Stomach (tissue), 9 donors: ENCODE measurements around the gene TOMM34. TPM values are rescaled to one million over a fixed set of nuclear protein-coding genes. Genes with fewer than 3 reads are reported as not detected.

Experiments
- DNase-seq, 2 donors: peaks; one replicate each; pipeline versions ENCODE4 v3.0.0 to v3.0.0-alpha.2; 2013 to 2019
- H3K27ac ChIP-seq, 5 donors: fragments of 200-600 bp in 4 of 5; sonication (generic) in 4 of 5; one replicate each; pipeline ENCODE4 v1.5.1; 2013 to 2019; ENCODE audit warnings: mild to moderate bottlenecking in 1 of 5, moderate library complexity in 1 of 5
- H3K27me3 ChIP-seq, 3 donors: fragments of 200-600 bp; sonication (generic); one replicate each; pipeline ENCODE4 v1.5.1; 2017 to 2019; ENCODE audit warnings: mixed run types in 1 of 3
- H3K36me3 ChIP-seq, 4 donors: fragments of 200-600 bp; sonication (generic); 1 replicate in 3 of 4; 2 replicates in 1 of 4; pipeline ENCODE4 v1.5.1; 2016 to 2019
- H3K4me1 ChIP-seq, 4 donors: fragments of 200-600 bp; sonication (generic); one replicate each; pipeline ENCODE4 v1.5.1; 2016 to 2019
- H3K4me3 ChIP-seq, 4 donors: fragments of 200-600 bp; sonication (generic) in 3 of 4; one replicate each; pipeline ENCODE4 v1.5.1; 2016 to 2019; ENCODE audit warnings: mild to moderate bottlenecking in 1 of 4
- H3K9me3 ChIP-seq, 4 donors: fragments of 200-600 bp; sonication (generic); one replicate each; pipeline ENCODE4 v1.5.1; 2016 to 2019
- EP300 ChIP-seq: sonication (generic); formaldehyde crosslinking; IDR thresholded peaks from one replicate; pipeline ENCODE4 v1.6.1; 2017; ENCODE audit warnings: antibody characterized with exemption
- POLR2A ChIP-seq, 4 donors: fragments of 450-650 bp; IDR thresholded peaks; one replicate each; pipeline ENCODE4 v1.6.1; 2016; ENCODE audit warnings: antibody characterized with exemption in 4 of 4, control low read depth in 2 of 4, mild to moderate bottlenecking in 1 of 4, moderate library complexity in 1 of 4
- POLR2AphosphoS5 ChIP-seq, 3 donors: sonication (generic); formaldehyde crosslinking; IDR thresholded peaks; one replicate each; pipeline ENCODE4 v1.6.1; 2016; ENCODE audit warnings: antibody characterized with exemption in 3 of 3
- WGBS, 5 donors: extraction: QIAGEN DNeasy Blood & Tissue Kit in 3 of 5; methylation state at CpG; one replicate each; pipeline versions ENCODE4 v1.1.5 to v1.1.7; 2013 to 2018; 5-methylcytosine and 5-hydroxymethylcytosine counted together
- intact Hi-C: fragments of 100-400 bp; cut with DNase I; formaldehyde crosslinking; loops from one replicate; pipeline ENCODE4 v1.15.1; 2023; ENCODE audit warnings: low total_unique reads
- polyA plus RNA-seq, 3 donors: library from polyadenylated mRNA; stranded (reverse); fragments of 200-250 nt; gene quantifications; one replicate each; pipeline ENCODE4 v1.2.3, GENCODE V29; 2013
- total RNA-seq, 5 donors: library from RNA; depleted of rRNA; stranded (reverse); fragments of >200 nt; gene quantifications; one replicate each; pipeline versions ENCODE4 v1.1.0 to v1.2.3, GENCODE V29; 2014 to 2016
- TF ChIP-seq, protein P1 (sequence below), 7 experiments: fragments of 450-650 bp in 4 of 7; fragments of 200-600 bp in 3 of 7; sonication (generic) in 3 of 7; IDR thresholded peaks; one replicate each; pipeline ENCODE4 v1.5.1; 2016 to 2019; ENCODE audit warnings: antibody characterized with exemption in 7 of 7, control low read depth in 2 of 7, mild to moderate bottlenecking in 1 of 7
- donor health status: healthy with polysubstance abuse.
- donor health status: Bipolar disorder and iron deficiency.
- donor health status: healthy.

The TOMM34 gene
- total and polyA plus RNA-seq, 8 donors = 1.7 to 15.7 (median 9.7) TPM

DNA sequence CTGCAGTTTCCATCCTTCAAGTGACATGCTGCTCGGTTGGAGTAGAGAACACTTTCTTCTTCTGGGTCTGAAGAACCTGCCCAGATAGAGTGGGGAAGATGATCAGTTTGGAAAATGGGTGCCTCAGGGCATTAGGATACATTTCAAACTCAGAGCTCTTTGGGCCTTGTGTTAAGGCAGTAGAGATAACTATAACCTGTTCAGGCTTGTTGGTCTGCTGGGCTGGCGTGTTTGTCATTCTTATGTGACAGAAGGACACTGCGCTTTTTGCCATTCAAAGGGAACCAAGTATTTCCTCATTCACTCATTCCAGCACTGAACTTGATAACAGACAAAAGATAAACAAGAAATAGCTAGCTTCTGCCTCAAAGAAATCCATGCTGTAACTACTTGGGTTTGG, 3.8 kb downstream of the TOMM34 start:
- Histone ChIP-seq H3K36me3 (peaks cover 25 to 58% (median 53%) of the 10 kb centered on the region in 4 donors), H3K4me3 (no peak overlapping the region), H3K27ac (no peak overlapping the region), H3K27me3 (no peaks in the 10 kb centered on the region), H3K4me1 (peaks cover 7 to 51% (median 26%) of the 10 kb centered on the region in 4 donors), H3K9me3 (no peaks in the 10 kb centered on the region)
- intact Hi-C loops = no loop called here
- no peak for DNase-seq
- TF ChIP-seq POLR2AphosphoS5 (IDR thresholded peaks at IDR 0.05) = no peak
- no peak for TF ChIP-seq EP300
- no peak for TF ChIP-seq POLR2A (IDR thresholded peaks at IDR 0.05)
- TF ChIP-seq, protein P1, sequence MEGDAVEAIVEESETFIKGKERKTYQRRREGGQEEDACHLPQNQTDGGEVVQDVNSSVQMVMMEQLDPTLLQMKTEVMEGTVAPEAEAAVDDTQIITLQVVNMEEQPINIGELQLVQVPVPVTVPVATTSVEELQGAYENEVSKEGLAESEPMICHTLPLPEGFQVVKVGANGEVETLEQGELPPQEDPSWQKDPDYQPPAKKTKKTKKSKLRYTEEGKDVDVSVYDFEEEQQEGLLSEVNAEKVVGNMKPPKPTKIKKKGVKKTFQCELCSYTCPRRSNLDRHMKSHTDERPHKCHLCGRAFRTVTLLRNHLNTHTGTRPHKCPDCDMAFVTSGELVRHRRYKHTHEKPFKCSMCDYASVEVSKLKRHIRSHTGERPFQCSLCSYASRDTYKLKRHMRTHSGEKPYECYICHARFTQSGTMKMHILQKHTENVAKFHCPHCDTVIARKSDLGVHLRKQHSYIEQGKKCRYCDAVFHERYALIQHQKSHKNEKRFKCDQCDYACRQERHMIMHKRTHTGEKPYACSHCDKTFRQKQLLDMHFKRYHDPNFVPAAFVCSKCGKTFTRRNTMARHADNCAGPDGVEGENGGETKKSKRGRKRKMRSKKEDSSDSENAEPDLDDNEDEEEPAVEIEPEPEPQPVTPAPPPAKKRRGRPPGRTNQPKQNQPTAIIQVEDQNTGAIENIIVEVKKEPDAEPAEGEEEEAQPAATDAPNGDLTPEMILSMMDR (IDR thresholded peaks at IDR 0.05) = no peak
- 66 to 86% (median 82%) methylated on average over 3 of the region's 3 CpGs for WGBS, 5 donors

DNA sequence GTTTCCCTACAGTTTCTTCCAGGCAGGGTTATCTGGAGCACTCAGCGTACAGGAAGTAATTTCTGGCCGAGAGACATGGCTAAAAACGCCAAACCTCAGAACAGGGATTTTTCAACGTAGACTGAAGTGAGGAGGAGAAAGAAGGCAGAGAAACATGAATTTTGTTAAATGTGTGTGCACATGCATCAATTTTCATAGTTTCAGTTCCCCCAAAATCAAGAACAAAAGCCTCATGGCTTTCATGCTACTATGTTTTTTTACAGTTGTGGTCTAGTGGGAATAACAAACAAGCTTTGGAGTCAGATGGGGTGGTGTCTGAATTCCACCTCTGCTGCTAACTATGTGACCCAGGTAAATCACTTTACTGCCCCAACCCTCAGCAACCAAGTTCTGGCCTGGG, 4.9 kb downstream of the TOMM34 start:
- H3K36me3 ChIP-seq = peaks cover 37 to 69% (median 64%) of the 10 kb centered on the region in 4 donors
- no peak overlapping the region for H3K4me3 ChIP-seq
- peaks cover 7 to 41% (median 19%) of the 10 kb centered on the region in 4 donors for H3K4me1 ChIP-seq
- TF ChIP-seq EP300 (no peak), POLR2AphosphoS5 (IDR thresholded peaks at IDR 0.05) (no peak), POLR2A (IDR thresholded peaks at IDR 0.05) (no peak)
- TF ChIP-seq, protein P1 (IDR thresholded peaks at IDR 0.05) = no peak
- no peaks in the 10 kb centered on the region for H3K27me3 ChIP-seq
- intact Hi-C loops = no loop called here
- no peaks in the 10 kb centered on the region for H3K9me3 ChIP-seq
- H3K27ac ChIP-seq = no peak overlapping the region
- 75 to 94% (median 81%) methylated on average over 4 of the region's 4 CpGs for whole genome bisulfite sequencing, 5 donors
- no peak for DNase-seq

DNA sequence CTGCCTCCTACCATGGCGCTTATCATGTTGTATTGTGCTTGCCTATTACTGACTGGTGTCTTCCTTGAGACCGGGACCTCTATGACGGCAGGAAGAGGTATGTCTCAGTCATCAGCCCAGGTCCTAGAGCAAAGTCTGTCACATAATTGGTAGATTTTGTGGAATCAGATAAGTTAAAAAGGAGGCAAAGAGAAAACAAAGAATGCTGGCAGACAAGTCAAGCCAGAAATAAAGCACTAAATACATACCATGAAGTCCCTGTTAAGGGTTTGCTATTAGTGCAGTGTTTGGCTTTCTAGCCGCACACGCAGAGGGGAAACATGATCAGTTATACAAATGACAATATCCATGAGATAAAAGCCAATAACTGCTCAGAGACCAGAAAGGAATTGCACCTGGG, 6.0 kb downstream of the TOMM34 start:
- TF ChIP-seq POLR2A (IDR thresholded peaks at IDR 0.05) (no peak), POLR2AphosphoS5 (IDR thresholded peaks at IDR 0.05) (no peak), EP300 (no peak)
- TF ChIP-seq, protein P1 (IDR thresholded peaks at IDR 0.05) = no peak
- no peaks in the 10 kb centered on the region for H3K27me3 ChIP-seq
- H3K36me3 ChIP-seq = peaks cover 46 to 80% (median 75%) of the 10 kb centered on the region in 4 donors
- intact Hi-C loops = no loop called here
- WGBS, 5 donors = 91 to 94% (median 92%) methylated on average over 5 of the region's 5 CpGs
- H3K4me1 ChIP-seq = peaks cover 4 to 36% (median 11%) of the 10 kb centered on the region in 4 donors
- no peaks in the 10 kb centered on the region for H3K9me3 ChIP-seq
- no peak for DNase-seq
- H3K27ac ChIP-seq = no peak overlapping the region
- H3K4me3 ChIP-seq = no peak overlapping the region

GRCh38 chr20:44952731-44953130, 7.5 kb downstream of the TOMM34 start:
- no peak for TF ChIP-seq POLR2A (IDR thresholded peaks at IDR 0.05)
- TF ChIP-seq, protein P1 (IDR thresholded peaks at IDR 0.05) = no peak
- TF ChIP-seq EP300 = no peak
- no peak for TF ChIP-seq POLR2AphosphoS5 (IDR thresholded peaks at IDR 0.05)

More at GRCh38 chr20:44952731-44953130, 7.5 kb downstream of the TOMM34 start:
- H3K4me1 ChIP-seq = peaks cover 0 to 22% (median 3%) of the 10 kb centered on the region in 4 donors
- H3K9me3 ChIP-seq = no peaks in the 10 kb centered on the region
- no peak overlapping the region for H3K27ac ChIP-seq
- WGBS, 5 donors = 78 to 92% (median 81%) methylated on average over 1 of the region's 1 CpG
- intact Hi-C loops = no loop called here
- no peak for DNase-seq
- peaks cover 55 to 95% (median 88%) of the 10 kb centered on the region in 4 donors for H3K36me3 ChIP-seq
- H3K4me3 ChIP-seq = no peak overlapping the region
- H3K27me3 ChIP-seq = no peaks in the 10 kb centered on the region
